ENCODE data around the gene DGKK. TPM values are rescaled to one million over a fixed set of nuclear protein-coding genes. Genes with fewer than 3 reads are reported as not detected.

DGKK gene
- total and polyA plus RNA-seq, 7 donors = under 0.01 TPM; not detected in 6

DNA sequence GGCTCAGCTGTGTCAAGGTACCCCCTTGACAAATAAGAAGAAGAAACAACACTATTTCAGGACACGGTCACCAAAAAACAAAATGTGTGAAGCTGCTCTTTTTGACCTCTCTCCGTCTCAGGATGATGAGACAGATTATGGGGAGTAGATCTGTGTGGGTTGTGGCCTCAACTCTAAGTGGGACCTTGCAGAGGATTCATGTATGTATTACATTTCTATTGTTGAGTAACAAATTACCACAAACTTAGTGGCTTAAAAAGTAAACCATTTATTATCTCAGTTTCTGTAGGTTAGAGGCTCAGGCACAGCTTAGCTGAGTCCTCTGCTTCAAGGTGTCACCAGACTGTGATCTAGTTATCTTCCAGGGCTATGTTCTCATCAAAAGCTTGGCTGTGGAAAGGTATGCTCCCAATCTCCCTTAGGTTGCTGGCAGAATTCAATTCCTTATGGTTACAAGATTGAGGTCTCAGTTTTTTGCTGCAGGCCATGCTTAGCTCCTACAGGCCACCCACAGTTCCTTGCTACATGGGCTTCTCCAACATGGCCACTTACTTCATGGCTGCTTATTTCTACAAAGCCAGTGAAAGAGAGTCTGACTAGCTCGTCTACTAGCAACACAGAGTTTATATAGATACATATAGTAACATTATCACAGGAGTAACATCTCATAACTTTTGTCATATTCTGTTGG is 28.1 kb downstream of the DGKK start:
- Histone ChIP-seq H3K9me3 (no peaks in the 10 kb centered on the region), H3K27ac (no peak overlapping the region), H3K36me3 (ENCODE audit: insufficient read depth in 1 of 2, low read depth in 1 of 2) (no peaks in the 10 kb centered on the region), H3K4me1 (no peaks in the 10 kb centered on the region), H3K4me3 (no peak overlapping the region), H3K27me3 (ENCODE audit: insufficient read depth in 3 of 3, low read length in 2 of 3) (peaks cover 0 to 13% (median 0%) of the 10 kb centered on the region in 3 donors)
- DNase-seq = no peak
- TF ChIP-seq, protein P1, sequence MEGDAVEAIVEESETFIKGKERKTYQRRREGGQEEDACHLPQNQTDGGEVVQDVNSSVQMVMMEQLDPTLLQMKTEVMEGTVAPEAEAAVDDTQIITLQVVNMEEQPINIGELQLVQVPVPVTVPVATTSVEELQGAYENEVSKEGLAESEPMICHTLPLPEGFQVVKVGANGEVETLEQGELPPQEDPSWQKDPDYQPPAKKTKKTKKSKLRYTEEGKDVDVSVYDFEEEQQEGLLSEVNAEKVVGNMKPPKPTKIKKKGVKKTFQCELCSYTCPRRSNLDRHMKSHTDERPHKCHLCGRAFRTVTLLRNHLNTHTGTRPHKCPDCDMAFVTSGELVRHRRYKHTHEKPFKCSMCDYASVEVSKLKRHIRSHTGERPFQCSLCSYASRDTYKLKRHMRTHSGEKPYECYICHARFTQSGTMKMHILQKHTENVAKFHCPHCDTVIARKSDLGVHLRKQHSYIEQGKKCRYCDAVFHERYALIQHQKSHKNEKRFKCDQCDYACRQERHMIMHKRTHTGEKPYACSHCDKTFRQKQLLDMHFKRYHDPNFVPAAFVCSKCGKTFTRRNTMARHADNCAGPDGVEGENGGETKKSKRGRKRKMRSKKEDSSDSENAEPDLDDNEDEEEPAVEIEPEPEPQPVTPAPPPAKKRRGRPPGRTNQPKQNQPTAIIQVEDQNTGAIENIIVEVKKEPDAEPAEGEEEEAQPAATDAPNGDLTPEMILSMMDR (IDR thresholded peaks at IDR 0.05) = no peak
- no peak for ATAC-seq
- intact Hi-C loops (cut with DNase I) = no loop called here
- 56 to 78% (median 71%) methylated on average over 3 of the region's 3 CpGs for WGBS, 3 donors

DNA sequence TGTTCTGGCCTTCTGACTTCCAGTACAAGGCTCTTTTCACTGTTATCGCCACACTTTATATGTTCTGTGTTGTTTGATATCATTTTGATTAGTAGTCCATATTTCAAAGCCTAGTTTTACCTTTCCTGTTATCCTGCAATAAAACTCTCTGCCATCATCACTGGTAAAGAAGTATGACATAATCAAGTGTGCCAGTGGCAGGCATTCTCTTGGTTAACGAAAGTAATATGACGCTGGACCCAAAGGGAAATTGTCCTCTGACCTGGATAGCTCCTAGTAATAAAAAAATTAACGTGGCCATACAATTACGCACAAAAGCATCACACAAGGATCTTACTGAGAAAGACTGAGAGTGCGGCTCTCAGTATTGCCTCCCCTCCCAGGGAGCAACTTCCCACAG is 33.8 kb downstream of the DGKK start:
- H3K4me3 ChIP-seq = no peak overlapping the region
- H3K4me1 ChIP-seq = no peaks in the 10 kb centered on the region
- ATAC-seq (no peak), DNase-seq (no peak)
- no peaks in the 10 kb centered on the region for H3K9me3 ChIP-seq
- TF ChIP-seq, protein P1 (IDR thresholded peaks at IDR 0.05) = no peak
- 60 to 85% (median 71%) methylated on average over 6 of the region's 6 CpGs for WGBS, 3 donors
- peaks cover 0 to 14% (median 0%) of the 10 kb centered on the region in 3 donors for H3K27me3 ChIP-seq (ENCODE audit: insufficient read depth in 3 of 3, low read length in 2 of 3)
- intact Hi-C loops (cut with DNase I) = no loop called here
- no peak overlapping the region for H3K27ac ChIP-seq
- H3K36me3 ChIP-seq (ENCODE audit: insufficient read depth in 1 of 2, low read depth in 1 of 2) = no peaks in the 10 kb centered on the region

- Histone ChIP-seq H3K27me3 (ENCODE audit: insufficient read depth in 3 of 3, low read length in 2 of 3) (peaks cover 0 to 25% (median 0%) of the 10 kb centered on the region in 3 donors), H3K9me3 (no peaks in the 10 kb centered on the region), H3K4me1 (no peaks in the 10 kb centered on the region), H3K27ac (no peak overlapping the region), H3K36me3 (ENCODE audit: insufficient read depth in 1 of 2, low read depth in 1 of 2) (no peaks in the 10 kb centered on the region), H3K4me3 (no peak overlapping the region)
- TF ChIP-seq, protein P1 (IDR thresholded peaks at IDR 0.05) = no peak
- WGBS, 3 donors = 59 to 74% (median 65%) methylated on average over 3 of the region's 3 CpGs
- intact Hi-C loops (cut with DNase I) = no loop called here
- no peak for ATAC-seq
- DNase-seq = no peak
Measured at GRCh38 chrX:50432829-50433289, 37.8 kb downstream of the DGKK start.

GRCh38 chrX:50431623-50432022 is 39.0 kb downstream of the DGKK start:
- intact Hi-C loops (cut with DNase I) = no loop called here
- Histone ChIP-seq H3K27me3 (ENCODE audit: insufficient read depth in 3 of 3, low read length in 2 of 3) (peaks cover 0 to 25% (median 0%) of the 10 kb centered on the region in 3 donors), H3K27ac (no peak overlapping the region), H3K4me3 (no peak overlapping the region), H3K4me1 (no peaks in the 10 kb centered on the region), H3K9me3 (no peaks in the 10 kb centered on the region), H3K36me3 (ENCODE audit: insufficient read depth in 1 of 2, low read depth in 1 of 2) (no peaks in the 10 kb centered on the region)
- TF ChIP-seq, protein P1 (IDR thresholded peaks at IDR 0.05) = no peak
- WGBS, 3 donors = 70 to 75% (median 72%) methylated on average over 3 of the region's 3 CpGs
- ATAC-seq = no peak
- no peak for DNase-seq
